Naive thymus-derived CD8-positive, alpha-beta T cell (primary cell): ENCODE results near the gene SP7. TPM values are rescaled to one million over a fixed set of nuclear protein-coding genes. Genes with fewer than 3 reads are reported as not detected.

ENCODE experiments used
- ATAC-seq, 2 donors: fragments of 150-1000 bp; cut with Tn5 transposase in 1 of 2; sonication (Bioruptor Pico), chemical (Tn5 transposase) in 1 of 2; 1 replicate in 1 of 2; 2 replicates in 1 of 2; pipeline ENCODE4 v1.10.0; 2021; ENCODE audit warnings: mild to moderate bottlenecking in 2 of 2, moderate library complexity in 2 of 2
- POLR2A ChIA-PET: fragments of 350-600 bp; sonication (Branson Sonifier 250); formaldehyde crosslinking; loops from one replicate; lab custom pipeline; 2021; ENCODE audit warnings: antibody characterized with exemption; lab: Charles Lee
- DNase-seq, 10 donors: peaks; one replicate each; pipeline versions ENCODE4 v3.0.0 to v3.0.0-alpha.2; 2020 to 2022
- H3K27ac Mint-ChIP-seq, 10 donors: one replicate each; pipeline ENCODE4 v1.8.0; 2020 to 2022; ENCODE audit warnings: mild to moderate bottlenecking in 10 of 10, mixed read lengths in 10 of 10, moderate library complexity in 4 of 10, inconsistent platforms in 1 of 10
- H3K27me3 Mint-ChIP-seq, 5 donors: one replicate each; pipeline ENCODE4 v1.8.0; 2021 to 2022; ENCODE audit warnings: mixed read lengths in 5 of 5
- H3K36me3 Mint-ChIP-seq, 3 donors: one replicate each; pipeline ENCODE4 v1.8.0; 2020 to 2022; ENCODE audit warnings: mixed read lengths in 3 of 3, mild to moderate bottlenecking in 2 of 3, inconsistent platforms in 1 of 3
- H3K4me1 Mint-ChIP-seq, 4 donors: one replicate each; pipeline ENCODE4 v1.8.0; 2021 to 2022; ENCODE audit warnings: mixed read lengths in 4 of 4
- H3K4me3 Mint-ChIP-seq, 10 donors: one replicate each; pipeline ENCODE4 v1.8.0; 2020 to 2022; ENCODE audit warnings: mild to moderate bottlenecking in 10 of 10, mixed read lengths in 10 of 10, moderate library complexity in 6 of 10, inconsistent platforms in 1 of 10
- H3K9me3 Mint-ChIP-seq, 9 donors: one replicate each; pipeline ENCODE4 v1.8.0; 2020 to 2022; ENCODE audit warnings: mixed read lengths in 9 of 9, mild to moderate bottlenecking in 3 of 9, inconsistent platforms in 1 of 9, moderate library complexity in 1 of 9
- polyA plus RNA-seq, 3 donors: library from polyadenylated mRNA; unstranded; fragments of 300-500 nt; fragmentation: Illumina TruSeq; gene quantifications; one replicate each; pipeline ENCODE4 v1.2.3, GENCODE V29; 2021
- total RNA-seq, 8 experiments: library from RNA in 2 of 8; stranded (reverse) in 2 of 8; gene quantifications; one replicate each; pipeline ENCODE4 v1.2.3 and lab custom pipeline; 2021 to 2026

The SP7 gene
- total and polyA plus RNA-seq, 5 experiments from 2014 or later: 0.05 TPM; not detected in 4

DNA sequence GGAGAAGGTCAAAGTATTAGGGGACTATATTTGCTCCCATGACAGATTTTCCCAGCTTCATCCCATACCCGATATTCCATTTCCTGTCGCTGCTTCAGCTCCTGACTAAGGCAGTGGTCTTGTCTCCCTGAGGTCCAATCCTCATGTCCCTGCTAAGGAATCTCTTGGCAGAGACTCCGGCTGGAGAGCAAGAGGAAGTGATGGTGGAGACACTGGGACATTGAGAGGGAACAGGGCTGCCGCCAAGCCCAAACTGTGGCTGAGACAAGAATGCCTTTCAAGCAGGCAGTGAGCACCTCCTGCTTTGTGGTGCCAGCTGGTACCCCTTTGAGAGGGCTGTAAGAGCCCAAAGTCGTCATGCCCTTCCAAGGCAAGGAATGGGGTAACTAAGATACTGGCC is 5.5 kb downstream of the SP7 start:
- no peak overlapping the region for H3K4me3 Mint-ChIP-seq
- H3K27ac Mint-ChIP-seq: no peak overlapping the region
- peaks cover 0 to 7% (median 6%) of the 10 kb centered on the region in 4 donors for H3K4me1 Mint-ChIP-seq
- no peak for ATAC-seq
- DNase-seq: no peak
- peaks cover 0 to 39% (median 7%) of the 10 kb centered on the region in 5 donors for H3K27me3 Mint-ChIP-seq
- POLR2A ChIA-PET: interaction anchor here (0.6 kb wide), 1 partner anchor 109 kb away, joined by 3 read pairs; no protein-coding TSS in a partner anchor
- no peaks in the 10 kb centered on the region for H3K9me3 Mint-ChIP-seq
- no peaks in the 10 kb centered on the region for H3K36me3 Mint-ChIP-seq

DNA sequence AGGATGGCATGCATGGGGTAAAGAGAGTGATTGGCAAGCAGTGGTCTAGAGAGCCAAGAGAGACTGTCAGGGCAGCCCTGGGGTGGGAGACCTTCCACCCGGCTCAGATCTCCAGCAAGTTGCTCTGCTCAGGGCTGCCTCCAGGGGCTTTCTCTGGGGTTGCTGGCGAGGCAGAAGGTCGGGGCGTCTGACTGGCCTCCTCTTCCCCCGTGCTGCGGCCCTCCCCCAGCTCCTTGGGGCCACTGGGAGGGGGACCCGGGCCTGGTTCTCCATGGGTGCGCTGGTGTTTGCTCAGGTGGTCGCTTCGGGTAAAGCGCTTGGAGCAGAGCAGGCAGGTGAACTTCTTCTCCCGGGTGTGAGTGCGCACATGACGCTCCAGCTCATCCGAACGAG is 8.1 kb downstream of the SP7 start:
- Mint-ChIP-seq H3K4me1 (peaks cover 15 to 20% (median 16%) of the 10 kb centered on the region in 4 donors), H3K27ac (peak overlapping the region in 3 of 10 donors; percentile 8 to 54 (median 22)), H3K36me3 (no peaks in the 10 kb centered on the region), H3K4me3 (no peak overlapping the region), H3K27me3 (peaks cover 0 to 13% (median 4%) of the 10 kb centered on the region in 5 donors), H3K9me3 (no peaks in the 10 kb centered on the region)
- ATAC-seq (no peak), DNase-seq (no peak)
- POLR2A ChIA-PET: interaction anchor here (2.1 kb wide), 1 partner anchor 17 kb away, joined by 11 read pairs; no protein-coding TSS in a partner anchor

- H3K4me3 Mint-ChIP-seq: peak overlapping the region in 6 of 10 donors; percentile 2 to 81 (median 48)
- ATAC-seq (no peak), DNase-seq (no peak)
- no peaks in the 10 kb centered on the region for H3K9me3 Mint-ChIP-seq
- peaks cover 0 to 10% (median 4%) of the 10 kb centered on the region in 5 donors for H3K27me3 Mint-ChIP-seq
- POLR2A ChIA-PET: interaction anchor here (2.1 to 5.4 kb wide), 2 partner anchors 17 to 52 kb away, joined by 11 to 24 read pairs; partner anchors contain the start of gene SP1
- no peaks in the 10 kb centered on the region for H3K36me3 Mint-ChIP-seq
- H3K27ac Mint-ChIP-seq: peak overlapping the region in 5 of 10 donors; percentile 6 to 54 (median 28)
- peaks cover 15 to 23% (median 20%) of the 10 kb centered on the region in 4 donors for H3K4me1 Mint-ChIP-seq
Measured at GRCh38 chr12:53327435-53328042, 8.6 kb downstream of the SP7 start.

DNA sequence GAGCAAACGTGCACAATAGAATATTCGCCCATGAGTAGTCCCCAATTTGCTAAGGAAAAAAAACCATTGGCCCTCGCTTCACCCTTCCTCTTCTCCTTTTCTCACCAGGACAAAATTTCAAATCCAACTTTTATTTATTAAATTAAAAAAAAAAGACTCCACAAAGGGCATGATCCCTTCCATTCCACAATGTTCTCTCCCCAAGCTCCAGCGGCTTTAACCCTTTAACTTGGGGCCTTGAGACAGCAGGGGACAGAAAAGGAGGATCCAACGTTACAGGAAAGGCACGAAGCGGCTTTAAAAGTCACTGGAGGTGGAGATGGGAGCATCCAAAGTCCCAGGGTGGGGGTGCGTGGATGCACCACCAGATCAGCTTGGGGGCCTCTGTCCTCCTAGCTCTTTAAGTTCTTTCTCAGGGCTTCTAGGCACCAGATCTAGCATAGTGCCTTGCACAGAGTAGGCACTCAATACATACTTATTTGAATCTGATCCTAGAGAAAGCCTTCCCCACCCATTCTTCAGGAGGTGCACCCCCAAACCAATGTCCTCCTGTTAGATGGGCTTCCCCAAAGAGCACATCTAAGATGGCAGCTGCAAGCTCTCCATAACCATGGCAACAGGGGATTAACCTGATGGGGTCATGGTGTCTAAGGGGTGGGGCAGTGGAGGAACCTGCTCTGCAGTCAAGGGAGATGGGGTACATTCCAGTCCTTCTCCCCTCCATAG is 9.5 kb downstream of the SP7 start:
- DNase-seq: no peak
- Mint-ChIP-seq H3K4me1 (peaks cover 17 to 28% (median 22%) of the 10 kb centered on the region in 4 donors), H3K9me3 (no peaks in the 10 kb centered on the region), H3K27ac (peak overlapping the region in 7 of 10 donors; percentile 66 to 89 (median 83)), H3K27me3 (peaks cover 0 to 2% (median 0%) of the 10 kb centered on the region in 5 donors), H3K4me3 (peak overlapping the region; percentile 71 to 99 (median 82)), H3K36me3 (no peaks in the 10 kb centered on the region)
- no peak for ATAC-seq
- POLR2A ChIA-PET: interaction anchor here (0.5 to 5.4 kb wide), 5 partner anchors 18 to 179 kb away, joined by 3 to 24 read pairs (median 5); partner anchors contain the start of gene SP1

GRCh38 chr12:53325511-53326061 is 10.6 kb downstream of the SP7 start:
- POLR2A ChIA-PET: interaction anchor here (0.6 to 5.4 kb wide), 16 partner anchors 9 to 227 kb away, joined by 3 to 80 read pairs (median 4); partner anchors contain the start of genes CSAD, MYG1, PFDN5 and SOAT2
- peaks cover 27 to 39% (median 32%) of the 10 kb centered on the region in 4 donors for H3K4me1 Mint-ChIP-seq
- peak overlapping the region; percentile 80 to 99 (median 87) for H3K4me3 Mint-ChIP-seq
- peaks cover 0 to 2% (median 0%) of the 10 kb centered on the region in 3 donors for H3K36me3 Mint-ChIP-seq
- H3K27ac Mint-ChIP-seq: peak overlapping the region in 5 of 10 donors; percentile 56 to 96 (median 66)
- H3K9me3 Mint-ChIP-seq: no peaks in the 10 kb centered on the region
- peaks cover 0 to 2% (median 0%) of the 10 kb centered on the region in 5 donors for H3K27me3 Mint-ChIP-seq
- ATAC-seq: no peak
- DNase-seq: peak in 4 of 10 donors; percentile 15 to 33 (median 26)

DNA sequence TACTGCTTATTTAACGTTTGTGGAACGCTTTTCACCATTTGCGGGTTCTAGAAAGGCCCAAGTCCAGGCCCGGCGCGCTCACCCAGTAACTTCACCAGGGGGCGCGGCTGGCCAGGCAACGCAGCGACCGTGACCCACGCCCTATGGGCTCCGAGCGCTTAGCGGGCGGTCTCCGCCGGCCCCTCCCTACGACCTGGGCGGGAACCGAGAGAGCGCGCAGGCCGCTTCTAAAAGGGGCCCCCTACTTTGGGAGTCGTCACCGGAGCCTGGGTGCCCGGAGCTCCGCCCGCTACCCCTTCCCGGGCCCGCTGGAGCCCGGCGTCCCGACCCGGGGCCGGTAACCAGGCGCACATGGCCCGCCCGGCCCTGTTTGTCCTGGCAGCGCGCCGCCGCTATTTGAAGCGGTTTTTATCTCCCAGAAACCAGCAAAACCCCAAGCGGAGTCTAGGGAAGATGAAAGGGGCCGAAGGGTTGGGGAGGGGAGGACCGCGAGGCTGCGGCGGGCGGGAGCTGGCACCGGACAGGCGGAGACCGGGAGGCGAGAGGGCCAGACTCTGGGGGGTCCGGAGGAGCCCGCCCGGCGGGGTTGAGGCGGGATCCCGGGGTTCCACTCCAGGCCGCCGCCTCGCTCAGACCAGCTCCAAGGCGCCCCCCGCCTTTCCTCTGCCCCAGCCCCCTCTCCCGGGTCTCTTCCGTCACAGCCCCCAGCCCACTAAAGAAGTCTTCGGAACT is 11.2 kb downstream of the SP7 start:
- Mint-ChIP-seq H3K27ac (peak overlapping the region; percentile 94 to 98 (median 96)), H3K27me3 (peaks cover 0 to 2% (median 0%) of the 10 kb centered on the region in 5 donors), H3K4me1 (peaks cover 29 to 45% (median 39%) of the 10 kb centered on the region in 4 donors), H3K9me3 (no peaks in the 10 kb centered on the region), H3K4me3 (peak overlapping the region; percentile 87 to 99 (median 96)), H3K36me3 (peaks cover 0 to 7% (median 2%) of the 10 kb centered on the region in 3 donors)
- ATAC-seq (peak; percentile 56 to 66), DNase-seq (peak; percentile 70 to 90 (median 75))
- POLR2A ChIA-PET: interaction anchor here (0.6 to 5.4 kb wide), 17 partner anchors 10 to 402 kb away, joined by 3 to 80 read pairs (median 4); partner anchors contain the start of genes CSAD, MYG1, PFDN5 and SP1

DNA sequence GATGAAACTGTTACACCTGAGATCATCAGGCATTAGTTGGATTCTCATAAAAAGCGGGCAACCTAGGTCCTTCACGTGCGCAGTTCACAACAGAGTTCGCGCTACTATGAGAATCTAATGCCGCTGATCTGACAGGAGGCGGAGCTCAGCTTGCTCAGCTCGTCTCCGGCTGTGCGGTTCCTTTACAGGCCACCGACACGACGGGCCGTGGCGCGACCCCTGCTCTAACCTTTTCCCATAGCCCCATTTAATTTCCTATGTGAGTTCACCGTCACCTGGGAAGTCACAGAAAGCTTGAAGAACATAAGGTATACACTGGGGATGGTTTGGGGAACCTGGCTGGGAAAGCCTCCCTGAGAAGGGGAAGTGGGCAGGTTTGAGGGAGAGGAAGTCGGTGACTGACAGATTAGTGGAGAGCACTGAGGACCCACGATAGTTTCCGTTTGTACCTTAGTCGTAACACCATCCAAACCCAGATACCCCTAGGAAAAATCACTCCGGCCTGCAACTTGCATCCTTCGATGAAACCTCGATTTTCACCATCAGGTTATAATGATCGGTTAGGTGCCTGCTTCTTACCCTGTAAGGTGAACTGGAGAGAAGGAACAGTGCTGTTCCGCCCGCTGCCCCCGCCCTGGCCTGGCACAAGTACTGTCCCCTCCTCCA is 11.9 kb downstream of the SP7 start:
- peak overlapping the region; percentile 87 to 99 (median 96) for H3K4me3 Mint-ChIP-seq
- POLR2A ChIA-PET: interaction anchor here (0.5 to 5.4 kb wide), 17 partner anchors 12 to 402 kb away, joined by 3 to 80 read pairs (median 5); partner anchors contain the start of genes CSAD, MAP3K12, MYG1 and PFDN5
- peak overlapping the region; percentile 94 to 98 (median 96) for H3K27ac Mint-ChIP-seq
- peaks cover 0 to 12% (median 2%) of the 10 kb centered on the region in 3 donors for H3K36me3 Mint-ChIP-seq
- DNase-seq (peak in 9 of 10 donors; percentile 28 to 76 (median 50)), ATAC-seq (peak; percentile 47 to 48)
- H3K4me1 Mint-ChIP-seq: peaks cover 29 to 49% (median 41%) of the 10 kb centered on the region in 4 donors
- H3K27me3 Mint-ChIP-seq: peaks cover 0 to 2% (median 0%) of the 10 kb centered on the region in 5 donors
- no peaks in the 10 kb centered on the region for H3K9me3 Mint-ChIP-seq

DNA sequence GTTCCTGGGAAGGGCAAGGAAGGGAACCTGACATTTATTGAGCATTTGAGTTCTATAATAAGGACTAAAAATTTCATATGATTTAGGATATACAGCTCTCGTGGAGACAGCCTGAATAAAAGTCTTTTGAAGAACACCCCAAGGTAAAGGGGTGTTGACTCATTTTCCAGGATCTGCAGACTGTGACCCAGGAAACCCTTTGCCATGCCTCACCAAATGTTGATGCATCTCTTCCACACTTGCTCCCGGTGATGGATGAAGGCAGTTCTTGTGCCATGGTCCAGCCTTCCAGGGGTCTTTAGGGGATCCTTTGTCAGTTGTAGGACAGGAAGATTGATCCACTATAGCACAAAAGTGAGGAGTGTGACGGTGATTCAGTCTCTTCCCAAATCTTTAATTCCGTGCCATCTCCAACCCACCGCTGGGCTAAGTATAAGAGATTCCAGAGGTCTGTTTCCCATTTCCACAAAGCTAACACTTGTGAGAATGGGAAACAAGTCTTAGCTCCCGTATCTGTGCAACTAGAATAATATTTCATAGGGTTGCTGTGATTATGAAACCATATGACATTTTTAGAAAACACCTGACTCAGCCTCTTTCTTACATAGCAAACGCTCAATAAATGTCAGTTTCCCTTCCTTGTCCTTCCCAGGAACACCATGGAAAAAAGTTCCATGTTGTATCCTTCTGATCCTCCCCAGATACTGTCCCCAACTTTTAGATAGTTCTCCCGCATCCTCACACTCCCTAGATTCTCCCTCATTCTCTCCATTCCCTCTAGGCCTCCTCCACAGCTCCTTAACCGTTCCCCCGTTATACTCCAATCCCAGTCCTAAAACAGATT is 15.6 kb downstream of the SP7 start:
- POLR2A ChIA-PET: interaction anchor here (0.7 to 5.2 kb wide), 33 partner anchors 10 to 1413 kb away, joined by 3 to 80 read pairs (median 5); partner anchors contain the start of genes CSAD, EIF4B, ESPL1 and ITGB7
- H3K27me3 Mint-ChIP-seq: no peaks in the 10 kb centered on the region
- H3K36me3 Mint-ChIP-seq: peaks cover 6 to 45% (median 9%) of the 10 kb centered on the region in 3 donors
- H3K4me1 Mint-ChIP-seq: peaks cover 27 to 48% (median 43%) of the 10 kb centered on the region in 4 donors
- peak overlapping the region; percentile 90 to 100 (median 98) for H3K4me3 Mint-ChIP-seq
- peak overlapping the region; percentile 96 to 99 (median 97) for H3K27ac Mint-ChIP-seq
- no peaks in the 10 kb centered on the region for H3K9me3 Mint-ChIP-seq
- DNase-seq (no peak), ATAC-seq (no peak)

GRCh38 chr12:53313996-53314395 is 22.2 kb downstream of the SP7 start:
- peak overlapping the region in 2 of 10 donors; percentile 33 to 71 for H3K27ac Mint-ChIP-seq
- H3K4me1 Mint-ChIP-seq: peaks cover 4 to 8% (median 6%) of the 10 kb centered on the region in 4 donors
- POLR2A ChIA-PET: no interaction called here
- DNase-seq (no peak), ATAC-seq (no peak)
- H3K9me3 Mint-ChIP-seq: no peaks in the 10 kb centered on the region
- H3K4me3 Mint-ChIP-seq: no peak overlapping the region
- H3K27me3 Mint-ChIP-seq: no peaks in the 10 kb centered on the region
- peaks cover 6 to 81% (median 17%) of the 10 kb centered on the region in 3 donors for H3K36me3 Mint-ChIP-seq

DNA sequence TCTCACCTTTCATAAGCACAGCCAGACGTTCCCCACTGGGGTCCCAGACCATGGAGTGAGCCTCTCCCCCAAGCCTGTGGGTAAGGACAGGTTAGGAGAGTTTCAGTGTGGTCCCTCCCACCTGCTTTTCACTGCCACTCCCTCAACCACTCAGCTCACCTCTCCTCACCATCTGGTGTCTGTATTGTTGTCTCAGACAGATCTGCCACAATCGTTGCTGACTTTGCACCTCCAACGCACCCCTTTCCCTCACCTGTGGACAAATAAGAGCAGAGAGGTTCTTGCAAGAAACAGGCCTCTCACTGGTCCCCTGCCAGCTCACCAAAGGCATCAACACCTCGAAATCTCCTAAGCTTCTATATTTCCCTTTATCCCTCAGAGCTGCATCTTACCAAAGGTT is 27.9 kb downstream of the SP7 start:
- POLR2A ChIA-PET: interaction anchor here (0.6 to 2.8 kb wide), 2 partner anchors 9 to 13 kb away, joined by 3 to 15 read pairs; partner anchors contain the start of genes MYG1 and PFDN5
- no peak overlapping the region for H3K4me3 Mint-ChIP-seq
- peaks cover 0 to 80% (median 13%) of the 10 kb centered on the region in 3 donors for H3K36me3 Mint-ChIP-seq
- H3K4me1 Mint-ChIP-seq: peaks cover 0 to 6% (median 2%) of the 10 kb centered on the region in 4 donors
- ATAC-seq (no peak), DNase-seq (no peak)
- no peaks in the 10 kb centered on the region for H3K9me3 Mint-ChIP-seq
- peak overlapping the region in 6 of 10 donors; percentile 3 to 93 (median 46) for H3K27ac Mint-ChIP-seq
- H3K27me3 Mint-ChIP-seq: no peaks in the 10 kb centered on the region
